ENCODE data around the gene PDGFA.

- TF ChIP-seq, protein P1, sequence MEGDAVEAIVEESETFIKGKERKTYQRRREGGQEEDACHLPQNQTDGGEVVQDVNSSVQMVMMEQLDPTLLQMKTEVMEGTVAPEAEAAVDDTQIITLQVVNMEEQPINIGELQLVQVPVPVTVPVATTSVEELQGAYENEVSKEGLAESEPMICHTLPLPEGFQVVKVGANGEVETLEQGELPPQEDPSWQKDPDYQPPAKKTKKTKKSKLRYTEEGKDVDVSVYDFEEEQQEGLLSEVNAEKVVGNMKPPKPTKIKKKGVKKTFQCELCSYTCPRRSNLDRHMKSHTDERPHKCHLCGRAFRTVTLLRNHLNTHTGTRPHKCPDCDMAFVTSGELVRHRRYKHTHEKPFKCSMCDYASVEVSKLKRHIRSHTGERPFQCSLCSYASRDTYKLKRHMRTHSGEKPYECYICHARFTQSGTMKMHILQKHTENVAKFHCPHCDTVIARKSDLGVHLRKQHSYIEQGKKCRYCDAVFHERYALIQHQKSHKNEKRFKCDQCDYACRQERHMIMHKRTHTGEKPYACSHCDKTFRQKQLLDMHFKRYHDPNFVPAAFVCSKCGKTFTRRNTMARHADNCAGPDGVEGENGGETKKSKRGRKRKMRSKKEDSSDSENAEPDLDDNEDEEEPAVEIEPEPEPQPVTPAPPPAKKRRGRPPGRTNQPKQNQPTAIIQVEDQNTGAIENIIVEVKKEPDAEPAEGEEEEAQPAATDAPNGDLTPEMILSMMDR (IDR thresholded peaks at IDR 0.05): no peak
- no peak for TF ChIP-seq EP300 (IDR thresholded peaks at IDR 0.05; ENCODE audit: low read depth)
Observed at GRCh38 chr7:521221-522070, 1.8 kb upstream of the PDGFA start.
